Left ventricle myocardium inferior (tissue), 1 donor: ENCODE measurements around the gene CYP3A4. TPM values are rescaled to one million over a fixed set of nuclear protein-coding genes. Genes with fewer than 3 reads are reported as not detected.

ENCODE experiments used
- DNase-seq: peaks from one replicate; pipeline ENCODE4 v3.0.0-alpha.2; 2020
- H3K27ac ChIP-seq: fragments of 200-600 bp; replicated peaks from 2 replicates; pipeline ENCODE4 v1.8.0; 2021
- H3K27me3 ChIP-seq: fragments of 200-600 bp; 2 replicates; pipeline ENCODE4 v1.8.0; 2021; ENCODE audit warnings: low read depth
- H3K36me3 ChIP-seq: fragments of 200-600 bp; 2 replicates; pipeline ENCODE4 v1.8.0; 2021
- H3K4me1 ChIP-seq: fragments of 200-600 bp; 2 replicates; pipeline ENCODE4 v1.8.0; 2021
- H3K4me3 ChIP-seq: fragments of 200-600 bp; 2 replicates; pipeline ENCODE4 v1.8.0; 2021; ENCODE audit warnings: mild to moderate bottlenecking, moderate library complexity
- H3K9me3 ChIP-seq: fragments of 200-600 bp; replicated peaks from 2 replicates; pipeline ENCODE4 v1.8.0; 2021
- intact Hi-C: fragments of 100-400 bp; cut with micrococcal nuclease; formaldehyde crosslinking; loops from one replicate; pipeline ENCODE4 v1.11.0; 2022
- total RNA-seq: library from RNA; stranded (reverse); fragmentation: NEBNext Ultra II Directional; extraction: Animal tissue kit (Norgen Biotek cat#: 25700); gene quantifications from one replicate; pipeline ENCODE4 v1.2.1, GENCODE V29; 2021
- TF ChIP-seq, protein P1 (sequence below): fragments of 200-600 bp; IDR thresholded peaks from 2 replicates; pipeline ENCODE4 v1.8.0; 2021; ENCODE audit warnings: antibody characterized with exemption, mild to moderate bottlenecking, borderline replicate concordance
- donor health status: DM: no; HTN: yes; CAD: no; lungs with severe emphysema.

Gene CYP3A4
- total RNA-seq, 1 donor from 2014 or later: not detected

DNA sequence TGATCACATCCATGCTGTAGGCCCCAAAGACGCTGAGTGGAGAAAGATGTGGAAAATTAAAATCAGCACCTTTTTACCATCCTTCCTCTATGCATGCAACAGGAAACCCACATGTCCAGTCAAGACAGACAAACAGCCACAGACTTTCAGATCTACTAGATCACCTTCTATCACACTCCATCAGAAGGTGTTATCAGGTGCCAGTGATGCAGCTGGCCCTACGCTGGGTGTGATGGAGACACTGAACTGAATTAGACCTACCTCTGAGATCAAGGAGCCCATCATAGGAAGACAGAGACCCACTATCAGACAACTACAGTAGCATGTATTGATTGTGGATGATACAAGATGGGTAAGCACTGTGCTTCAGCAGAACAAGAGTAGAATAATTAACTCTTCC lies 15.5 kb downstream of the CYP3A4 start:
- Histone ChIP-seq H3K9me3 (peaks cover 5% of the 10 kb centered on the region), H3K36me3 (no peaks in the 10 kb centered on the region), H3K4me1 (peaks cover under 1% of the 10 kb centered on the region), H3K4me3 (no peak overlapping the region), H3K27ac (no peak overlapping the region), H3K27me3 (no peaks in the 10 kb centered on the region)
- intact Hi-C loops: no loop called here
- TF ChIP-seq, protein P1, sequence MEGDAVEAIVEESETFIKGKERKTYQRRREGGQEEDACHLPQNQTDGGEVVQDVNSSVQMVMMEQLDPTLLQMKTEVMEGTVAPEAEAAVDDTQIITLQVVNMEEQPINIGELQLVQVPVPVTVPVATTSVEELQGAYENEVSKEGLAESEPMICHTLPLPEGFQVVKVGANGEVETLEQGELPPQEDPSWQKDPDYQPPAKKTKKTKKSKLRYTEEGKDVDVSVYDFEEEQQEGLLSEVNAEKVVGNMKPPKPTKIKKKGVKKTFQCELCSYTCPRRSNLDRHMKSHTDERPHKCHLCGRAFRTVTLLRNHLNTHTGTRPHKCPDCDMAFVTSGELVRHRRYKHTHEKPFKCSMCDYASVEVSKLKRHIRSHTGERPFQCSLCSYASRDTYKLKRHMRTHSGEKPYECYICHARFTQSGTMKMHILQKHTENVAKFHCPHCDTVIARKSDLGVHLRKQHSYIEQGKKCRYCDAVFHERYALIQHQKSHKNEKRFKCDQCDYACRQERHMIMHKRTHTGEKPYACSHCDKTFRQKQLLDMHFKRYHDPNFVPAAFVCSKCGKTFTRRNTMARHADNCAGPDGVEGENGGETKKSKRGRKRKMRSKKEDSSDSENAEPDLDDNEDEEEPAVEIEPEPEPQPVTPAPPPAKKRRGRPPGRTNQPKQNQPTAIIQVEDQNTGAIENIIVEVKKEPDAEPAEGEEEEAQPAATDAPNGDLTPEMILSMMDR: no peak
- no peak for DNase-seq

DNA sequence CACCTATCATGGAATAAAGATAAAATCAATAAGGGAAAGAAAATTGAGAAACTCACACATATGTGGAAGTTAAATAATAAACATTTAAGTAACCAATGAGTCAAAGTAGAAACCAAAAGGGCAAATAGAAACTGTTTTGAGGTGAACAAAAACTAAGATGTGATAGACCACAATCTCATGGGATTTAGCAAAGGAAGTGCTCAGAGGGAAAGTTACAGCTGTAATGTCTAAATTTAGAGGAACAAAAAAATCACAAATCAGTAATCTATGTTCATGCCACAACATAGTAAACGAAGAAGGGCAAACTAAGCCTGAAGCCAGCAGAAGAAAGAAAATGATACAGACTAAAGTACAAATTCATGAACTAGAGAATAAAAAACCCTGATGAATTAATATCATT lies 16.3 kb downstream of the CYP3A4 start:
- no peaks in the 10 kb centered on the region for H3K36me3 ChIP-seq
- H3K4me1 ChIP-seq: peaks cover 8% of the 10 kb centered on the region
- H3K27me3 ChIP-seq: no peaks in the 10 kb centered on the region
- no peak overlapping the region for H3K4me3 ChIP-seq
- H3K9me3 ChIP-seq: peaks cover 5% of the 10 kb centered on the region
- TF ChIP-seq, protein P1: no peak
- no peak overlapping the region for H3K27ac ChIP-seq
- intact Hi-C loops: no loop called here
- no peak for DNase-seq

DNA sequence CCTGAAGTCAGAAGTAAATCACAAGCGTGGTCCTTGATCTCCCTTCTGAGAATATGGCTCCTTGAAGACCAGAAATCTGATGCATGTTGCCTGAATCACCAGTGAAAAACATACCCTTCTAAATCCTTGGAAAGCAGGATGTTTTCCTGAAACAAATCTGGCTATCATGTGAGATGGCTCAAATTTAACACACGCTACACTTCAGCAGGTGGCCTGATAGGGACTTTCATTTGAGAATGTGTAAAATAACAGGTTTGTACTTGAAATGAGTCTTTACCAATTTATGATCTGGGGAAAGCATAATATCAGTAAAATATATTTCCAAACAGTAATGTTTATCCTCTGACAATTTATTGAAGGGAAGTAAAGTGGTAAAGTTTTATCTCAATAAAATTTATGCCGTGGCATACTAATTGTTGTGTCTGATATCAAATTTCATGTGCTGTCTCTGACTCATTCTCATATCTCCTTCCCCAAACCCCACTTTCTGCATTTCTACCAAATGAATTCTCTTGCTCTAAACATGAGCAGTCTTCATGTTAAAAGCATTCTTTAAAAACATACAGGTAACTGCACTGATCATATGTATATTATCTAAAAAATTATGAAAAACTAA lies 17.4 kb downstream of the CYP3A4 start:
- no peaks in the 10 kb centered on the region for H3K27me3 ChIP-seq
- H3K9me3 ChIP-seq: peaks cover 5% of the 10 kb centered on the region
- DNase-seq: no peak
- no peaks in the 10 kb centered on the region for H3K36me3 ChIP-seq
- TF ChIP-seq, protein P1: no peak
- intact Hi-C loops: no loop called here
- H3K27ac ChIP-seq: no peak overlapping the region
- no peak overlapping the region for H3K4me3 ChIP-seq
- peaks cover 9% of the 10 kb centered on the region for H3K4me1 ChIP-seq

DNA sequence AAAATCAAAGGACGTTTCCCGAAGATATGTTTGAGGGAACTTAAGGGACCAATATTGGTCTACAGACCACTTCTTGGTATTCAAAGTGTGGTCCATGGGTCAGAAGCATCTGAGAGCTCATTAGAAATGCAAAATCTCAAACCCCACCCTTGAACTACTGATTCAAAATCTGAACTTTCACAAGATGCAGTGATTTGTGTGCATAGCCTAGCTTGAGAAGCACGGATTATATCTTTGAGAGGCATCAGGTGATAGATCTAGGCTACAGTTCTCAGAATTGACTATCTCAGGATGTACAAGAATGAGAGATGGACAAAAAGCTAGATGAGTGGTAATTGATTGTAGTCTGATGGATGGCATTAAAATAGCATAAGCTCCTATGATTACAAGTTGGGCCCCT lies 19.5 kb downstream of the CYP3A4 start:
- no peak overlapping the region for H3K4me3 ChIP-seq
- H3K4me1 ChIP-seq: peaks cover 9% of the 10 kb centered on the region
- H3K27ac ChIP-seq: no peak overlapping the region
- H3K27me3 ChIP-seq: no peaks in the 10 kb centered on the region
- H3K9me3 ChIP-seq: no peaks in the 10 kb centered on the region
- TF ChIP-seq, protein P1: no peak
- DNase-seq: no peak
- intact Hi-C loops: no loop called here
- H3K36me3 ChIP-seq: no peaks in the 10 kb centered on the region

DNA sequence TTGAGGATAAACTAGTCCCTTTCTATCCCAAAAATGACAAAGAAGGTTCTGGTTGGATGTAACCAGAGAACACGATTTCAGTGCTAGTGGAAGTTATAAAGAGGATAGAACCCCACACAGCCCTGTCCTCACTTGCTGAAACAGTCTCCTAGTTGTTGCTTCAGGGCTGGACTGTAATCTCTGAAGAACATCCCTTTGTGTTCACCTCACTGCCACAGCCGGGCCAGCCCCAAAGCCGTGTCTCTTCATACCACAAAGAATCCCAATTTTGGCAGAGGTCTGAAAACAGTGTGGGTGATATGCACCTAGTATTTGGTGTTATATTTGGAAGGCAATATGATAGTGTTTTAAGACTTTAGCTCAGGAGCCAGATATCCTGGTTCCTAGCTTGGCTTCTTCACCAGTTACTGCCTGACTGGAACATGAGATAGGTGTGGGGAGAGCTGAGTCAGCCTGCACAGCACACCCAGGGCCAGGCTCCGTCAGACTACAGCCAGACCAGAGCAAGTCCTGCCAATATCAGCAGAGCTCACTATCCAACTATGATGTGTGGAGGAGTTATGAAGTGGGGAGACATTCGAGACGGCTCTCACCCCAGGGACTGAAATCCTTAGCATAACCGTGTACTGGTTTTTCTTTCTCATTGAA lies 21.2 kb downstream of the CYP3A4 start:
- intact Hi-C loops: no loop called here
- Histone ChIP-seq H3K9me3 (no peaks in the 10 kb centered on the region), H3K4me3 (no peak overlapping the region), H3K27me3 (no peaks in the 10 kb centered on the region), H3K4me1 (peaks cover 9% of the 10 kb centered on the region), H3K36me3 (no peaks in the 10 kb centered on the region), H3K27ac (no peak overlapping the region)
- TF ChIP-seq, protein P1: no peak
- peak; percentile 28 for DNase-seq
